HTERT RPE-1 (cell line): ENCODE data around the gene RANBP17.

ENCODE experiments used
- in situ Hi-C: fragments of 300-500 bp; cut with MboI; formaldehyde crosslinking; loops from 4 replicates; pipeline ENCODE4 v1.14.3; 2020; ENCODE audit warnings: low sequenced_read_pairs

Gene RANBP17

DNA sequence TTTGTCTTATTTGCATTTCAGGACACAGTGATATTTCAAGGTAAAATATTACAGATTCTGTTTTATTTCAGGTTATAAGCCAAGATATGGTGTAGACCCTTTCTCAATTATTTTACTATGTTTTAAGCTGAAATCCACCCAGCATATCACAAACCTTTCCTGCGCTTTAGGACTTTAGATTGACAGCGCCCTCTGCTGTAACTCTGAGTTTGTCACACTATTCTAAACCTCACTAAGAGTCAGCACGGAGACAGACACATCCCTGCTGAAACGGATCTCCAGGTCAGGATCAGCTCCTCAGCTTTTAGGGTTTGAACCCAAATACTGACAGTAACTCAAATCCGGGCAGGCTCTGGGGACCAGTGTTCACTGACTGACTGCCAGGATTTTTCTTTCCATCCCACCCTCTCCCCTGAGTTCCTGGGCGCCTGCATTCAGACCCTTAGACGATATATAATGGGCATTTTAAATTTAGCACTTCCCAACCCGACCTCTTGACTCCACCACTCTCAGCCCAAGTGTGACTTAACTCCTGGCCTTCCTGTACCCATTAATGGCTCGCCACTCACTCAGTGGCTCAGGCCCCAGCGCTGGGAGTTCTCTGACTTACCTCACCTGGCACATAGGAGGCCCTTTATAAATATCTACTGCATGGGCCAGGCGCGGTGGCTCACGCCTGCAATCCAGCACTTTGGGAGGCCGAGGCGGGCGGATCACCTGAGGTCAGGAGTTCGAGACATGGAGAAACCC is 480.7 kb downstream of the RANBP17 start:
- in situ Hi-C loops, result no loop called here

DNA sequence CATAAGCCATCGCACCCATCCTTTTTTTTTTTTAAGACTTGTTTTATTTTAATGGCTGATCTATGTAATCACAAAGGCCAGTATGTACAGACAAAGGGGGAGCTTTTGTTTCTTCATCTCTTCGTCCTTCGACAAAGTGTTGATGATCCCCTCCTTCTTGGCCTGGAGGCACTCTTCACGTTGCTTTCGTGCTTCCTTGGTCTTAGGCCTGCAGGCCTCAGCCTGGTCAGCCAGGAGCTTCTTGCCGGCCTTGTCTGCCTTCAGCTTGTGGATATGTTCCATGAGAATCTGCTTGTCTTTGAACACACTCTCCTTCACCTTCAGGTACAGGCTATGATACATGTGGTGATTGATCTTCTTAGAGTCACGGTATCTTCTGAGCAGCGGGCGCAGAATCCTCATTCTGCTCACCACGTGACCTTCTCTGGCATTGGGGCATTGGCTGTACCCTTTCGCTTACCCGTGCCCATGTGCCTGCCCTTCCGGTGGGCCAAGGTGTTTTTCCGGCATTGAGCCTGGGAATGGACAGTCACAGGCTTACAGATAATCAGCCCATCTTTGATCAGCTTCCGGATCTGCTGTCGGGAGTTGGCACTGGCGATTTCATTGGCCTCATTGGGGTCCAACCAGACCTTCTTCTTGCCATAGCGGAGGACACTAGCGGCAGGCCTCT is 483.3 kb downstream of the RANBP17 start:
- in situ Hi-C loops, result no loop called here
